Neuronal stem cell (in vitro differentiated cells): ENCODE data around the gene BEND5.

ENCODE experiments used
- DNase-seq: peaks from one replicate; pipeline ENCODE4 v3.0.0-alpha.2; 2013; ENCODE audit warnings: low spot score
- H2AFZ ChIP-seq: one replicate; pipeline ENCODE4 v1.6.1; 2013; ENCODE audit warnings: mild to moderate bottlenecking, low read length, inconsistent platforms
- H2AK5ac ChIP-seq: 2 replicates; pipeline ENCODE4 v1.6.1; 2013; ENCODE audit warnings: low read depth, mild to moderate bottlenecking, inconsistent platforms, low read length, moderate library complexity, mixed read lengths
- H2BK120ac ChIP-seq: 2 replicates; pipeline ENCODE4 v1.6.1; 2013; ENCODE audit warnings: low read depth, mild to moderate bottlenecking, inconsistent platforms, low read length, moderate library complexity, mixed read lengths
- H2BK12ac ChIP-seq: one replicate; pipeline ENCODE4 v1.6.1; 2013; ENCODE audit warnings: low read length, inconsistent platforms
- H2BK15ac ChIP-seq: 2 replicates; pipeline ENCODE4 v1.6.1; 2013; ENCODE audit warnings: mild to moderate bottlenecking, low read length, inconsistent platforms, mixed read lengths
- H2BK5ac ChIP-seq: one replicate; pipeline ENCODE4 v1.6.1; 2013; ENCODE audit warnings: inconsistent platforms, mild to moderate bottlenecking, low read length, moderate library complexity
- H3K14ac ChIP-seq: one replicate; pipeline ENCODE4 v1.6.1; 2013; ENCODE audit warnings: low read length, inconsistent platforms
- H3K18ac ChIP-seq: 2 replicates; pipeline ENCODE4 v1.6.1; 2013; ENCODE audit warnings: low read length, inconsistent platforms
- H3K23ac ChIP-seq: 2 replicates; pipeline ENCODE4 v1.6.1; 2013; ENCODE audit warnings: low read depth, mild to moderate bottlenecking, mixed read lengths, low read length, inconsistent platforms; ENCODE audit not compliant: poor library complexity
- H3K27ac ChIP-seq: replicated peaks from 3 replicates; pipeline ENCODE4 v1.5.1; 2013; ENCODE audit warnings: low read length, inconsistent platforms
- H3K27me3 ChIP-seq, 3 experiments: 2 replicates each; pipeline ENCODE4 v1.6.1; 2013; ENCODE audit warnings: low read length in 3 of 3, mild to moderate bottlenecking in 2 of 3, inconsistent platforms in 1 of 3, low read depth in 1 of 3, mixed read lengths in 1 of 3, moderate library complexity in 1 of 3; ENCODE audit not compliant: control insufficient read depth in 3 of 3, insufficient read depth in 3 of 3
- H3K36me3 ChIP-seq, 2 donors: replicated peaks in 1 of 2; 2 replicates each; pipeline ENCODE4 v1.6.1; 2013; ENCODE audit warnings: low read length in 2 of 2; ENCODE audit not compliant: control insufficient read depth in 2 of 2, insufficient read depth in 2 of 2
- H3K4ac ChIP-seq: 2 replicates; pipeline ENCODE4 v1.6.1; 2013; ENCODE audit warnings: inconsistent platforms, mild to moderate bottlenecking, low read length, moderate library complexity
- H3K4me1 ChIP-seq, 2 donors: 1 replicate in 1 of 2; 2 replicates in 1 of 2; pipeline ENCODE4 v1.6.1; 2013; ENCODE audit warnings: low read length in 2 of 2, low read depth in 1 of 2; ENCODE audit not compliant: control insufficient read depth in 2 of 2, insufficient read depth in 1 of 2
- H3K4me2 ChIP-seq: one replicate; pipeline ENCODE4 v1.6.1; 2013; ENCODE audit warnings: mild to moderate bottlenecking, low read length, inconsistent platforms; ENCODE audit not compliant: insufficient read depth, poor library complexity, severe bottlenecking
- H3K4me3 ChIP-seq, 2 donors: 2 replicates each; pipeline ENCODE4 v1.5.1; 2013; ENCODE audit warnings: low read length in 2 of 2, mild to moderate bottlenecking in 2 of 2, inconsistent platforms in 1 of 2, moderate library complexity in 1 of 2
- H3K79me1 ChIP-seq: one replicate; pipeline ENCODE4 v1.6.1; 2013; ENCODE audit warnings: low read depth, mild to moderate bottlenecking, inconsistent platforms, low read length, moderate library complexity
- H3K9ac ChIP-seq: one replicate; pipeline ENCODE4 v1.6.1; 2013; ENCODE audit warnings: mild to moderate bottlenecking, low read depth, low read length, inconsistent platforms; ENCODE audit not compliant: poor library complexity
- H3K9me3 ChIP-seq, 2 donors: replicated peaks in 1 of 2; 2 replicates each; pipeline versions ENCODE3 to v1.6.1; 2013; ENCODE audit warnings: low read length in 2 of 2, mild to moderate bottlenecking in 2 of 2, inconsistent platforms in 1 of 2, low read depth in 1 of 2, mixed read lengths in 1 of 2, moderate library complexity in 1 of 2; ENCODE audit not compliant: control insufficient read depth in 2 of 2, insufficient read depth in 1 of 2
- H4K8ac ChIP-seq: one replicate; pipeline ENCODE4 v1.6.1; 2013; ENCODE audit warnings: low read depth, mild to moderate bottlenecking, inconsistent platforms, low read length, moderate library complexity
- H4K91ac ChIP-seq: one replicate; pipeline ENCODE4 v1.6.1; 2013; ENCODE audit warnings: low read length, low read depth, mild to moderate bottlenecking, inconsistent platforms; ENCODE audit not compliant: poor library complexity
- WGBS, 2 donors: extraction: QIAGEN DNeasy Blood & Tissue Kit; methylation state at CpG; one replicate each; pipeline ENCODE4 v1.1.7; 2013; ENCODE audit warnings: missing lambda C conversion rate in 2 of 2, mixed read lengths in 1 of 2; ENCODE audit not compliant: insufficient read length in 2 of 2, insufficient replicate concordance in 1 of 2; ENCODE audit errors: extremely low coverage in 2 of 2; 5-methylcytosine and 5-hydroxymethylcytosine counted together

The BEND5 gene

GRCh38 chr1:48767975-48768510 lies 8.6 kb downstream of the BEND5 start:
- Histone ChIP-seq H3K18ac (no peak overlapping the region), H3K27me3 (no peaks in the 10 kb centered on the region), H2AFZ (no peak overlapping the region), H3K23ac (no peak overlapping the region), H4K8ac (no peak overlapping the region), H2BK12ac (no peak overlapping the region), H3K79me1 (no peaks in the 10 kb centered on the region), H3K27ac (no peak overlapping the region), H2BK120ac (no peak overlapping the region), H3K4me3 (no peak overlapping the region), H3K14ac (no peak overlapping the region), H3K4me1 (peaks cover 0 to 7% of the 10 kb centered on the region in 2 donors), H2AK5ac (no peak overlapping the region), H3K9me3 (peaks cover 0 to 12% of the 10 kb centered on the region in 2 donors), H3K36me3 (peaks cover 8 to 88% of the 10 kb centered on the region in 2 donors), H3K9ac (no peak overlapping the region), H3K4ac (no peak overlapping the region), H2BK5ac (no peak overlapping the region), H2BK15ac (no peak overlapping the region), H4K91ac (no peak overlapping the region), H3K4me2 (no peak overlapping the region)
- DNase-seq: no peak

- H2BK12ac ChIP-seq: no peak overlapping the region
- H2BK5ac ChIP-seq: no peak overlapping the region
- H3K4me2 ChIP-seq: no peak overlapping the region
- H2AK5ac ChIP-seq: no peak overlapping the region
- H3K27me3 ChIP-seq: no peaks in the 10 kb centered on the region
- no peak overlapping the region for H3K4me3 ChIP-seq
- no peak overlapping the region for H4K8ac ChIP-seq
- H3K9me3 ChIP-seq: peaks cover 0 to 12% of the 10 kb centered on the region in 2 donors
- peaks cover 11 to 87% of the 10 kb centered on the region in 2 donors for H3K36me3 ChIP-seq
- WGBS, 2 donors: no CpG with 5 or more reads among the region's 1 CpG
- no peak overlapping the region for H3K18ac ChIP-seq
- no peak overlapping the region for H3K27ac ChIP-seq
- no peak overlapping the region for H3K14ac ChIP-seq
- no peak overlapping the region for H3K9ac ChIP-seq
- no peak overlapping the region for H4K91ac ChIP-seq
- H3K23ac ChIP-seq: no peak overlapping the region
- no peak overlapping the region for H2BK15ac ChIP-seq
- H3K4me1 ChIP-seq: peaks cover 0 to 6% of the 10 kb centered on the region in 2 donors
- H3K79me1 ChIP-seq: no peaks in the 10 kb centered on the region
- H2BK120ac ChIP-seq: no peak overlapping the region
- H2AFZ ChIP-seq: no peak overlapping the region
- no peak for DNase-seq
- H3K4ac ChIP-seq: no peak overlapping the region
Observed at GRCh38 chr1:48765335-48765734, 11.4 kb downstream of the BEND5 start.

GRCh38 chr1:48761986-48762385 lies 14.7 kb downstream of the BEND5 start:
- H2BK15ac ChIP-seq: no peak overlapping the region
- H3K18ac ChIP-seq: no peak overlapping the region
- no CpG with 5 or more reads among the region's 7 CpGs for WGBS, 2 donors
- H3K4ac ChIP-seq: no peak overlapping the region
- peaks cover 26 to 88% of the 10 kb centered on the region in 2 donors for H3K36me3 ChIP-seq
- H3K4me3 ChIP-seq: no peak overlapping the region
- no peak overlapping the region for H3K23ac ChIP-seq
- H3K9ac ChIP-seq: no peak overlapping the region
- H3K4me1 ChIP-seq: peaks cover 0 to 6% of the 10 kb centered on the region in 2 donors
- H2BK12ac ChIP-seq: no peak overlapping the region
- no peak overlapping the region for H2BK5ac ChIP-seq
- no peak overlapping the region for H3K4me2 ChIP-seq
- no peak overlapping the region for H2BK120ac ChIP-seq
- no peak overlapping the region for H4K91ac ChIP-seq
- peaks cover 3% of the 10 kb centered on the region for H3K79me1 ChIP-seq
- H3K27ac ChIP-seq: no peak overlapping the region
- H2AK5ac ChIP-seq: no peak overlapping the region
- no peak overlapping the region for H2AFZ ChIP-seq
- no peak overlapping the region for H3K14ac ChIP-seq
- peaks cover 0 to 12% of the 10 kb centered on the region in 2 donors for H3K9me3 ChIP-seq
- no peak for DNase-seq
- no peaks in the 10 kb centered on the region for H3K27me3 ChIP-seq
- no peak overlapping the region for H4K8ac ChIP-seq

- peaks cover 0 to 10% of the 10 kb centered on the region in 2 donors for H3K9me3 ChIP-seq
- H2AK5ac ChIP-seq: no peak overlapping the region
- H4K8ac ChIP-seq: no peak overlapping the region
- H3K18ac ChIP-seq: no peak overlapping the region
- no peak overlapping the region for H3K9ac ChIP-seq
- H2AFZ ChIP-seq: no peak overlapping the region
- peaks cover 0 to 6% of the 10 kb centered on the region in 2 donors for H3K4me1 ChIP-seq
- no peak overlapping the region for H2BK15ac ChIP-seq
- no peak overlapping the region for H4K91ac ChIP-seq
- H3K14ac ChIP-seq: no peak overlapping the region
- H3K79me1 ChIP-seq: peaks cover 3% of the 10 kb centered on the region
- H3K27ac ChIP-seq: no peak overlapping the region
- H2BK120ac ChIP-seq: no peak overlapping the region
- no peak overlapping the region for H3K4me3 ChIP-seq
- no peaks in the 10 kb centered on the region for H3K27me3 ChIP-seq
- H3K23ac ChIP-seq: no peak overlapping the region
- no peak overlapping the region for H3K4me2 ChIP-seq
- no peak for DNase-seq
- no peak overlapping the region for H2BK5ac ChIP-seq
- no peak overlapping the region for H2BK12ac ChIP-seq
- no peak overlapping the region for H3K4ac ChIP-seq
- H3K36me3 ChIP-seq: peaks cover 24 to 88% of the 10 kb centered on the region in 2 donors
Observed at GRCh38 chr1:48761411-48761810, 15.3 kb downstream of the BEND5 start.
